ENCODE measurements around the gene SPC24. TPM values are rescaled to one million over a fixed set of nuclear protein-coding genes. Genes with fewer than 3 reads are reported as not detected.
"Not testable (repeated sequence)": the region's sequence is repeated elsewhere in the genome, so short reads cannot be mapped to it uniquely, and the experiment has no call there.

The SPC24 gene
- total RNA-seq, 2 experiments from 2014 or later: 60.5 to 70.9 TPM

GRCh38 chr19:11181488-11181887, 25.9 kb upstream of the SPC24 start:
- DNase-seq: no peak
- POLR2A ChIA-PET: no interaction called here
- no peak for TF ChIP-seq CTCF (IDR thresholded peaks at IDR 0.05)

GRCh38 chr19:11180975-11181374, 25.4 kb upstream of the SPC24 start:
- H3K9me3 Mint-ChIP-seq; H3K27me3 Mint-ChIP-seq; H3K36me3 Mint-ChIP-seq (ENCODE audit: low read depth); H3K27ac Mint-ChIP-seq; H3K4me3 Mint-ChIP-seq; intact Hi-C loops (cut with micrococcal nuclease); ATAC-seq; CTCF ChIA-PET; DNase-seq; POLR2A ChIA-PET: not testable (repeated sequence)
- peaks cover 11% of the 10 kb centered on the region for H3K4me1 Mint-ChIP-seq (ENCODE audit: low read depth)

More at GRCh38 chr19:11181488-11181887, 25.9 kb upstream of the SPC24 start:
- peaks cover 2% of the 10 kb centered on the region for H3K27me3 Mint-ChIP-seq
- no peaks in the 10 kb centered on the region for H3K9me3 Mint-ChIP-seq
- CTCF ChIA-PET: no interaction called here
- no peaks in the 10 kb centered on the region for H3K36me3 Mint-ChIP-seq (ENCODE audit: low read depth)
- no peak overlapping the region for H3K4me3 Mint-ChIP-seq
- ATAC-seq: no peak
- intact Hi-C loops (cut with micrococcal nuclease): no loop called here
- H3K27ac Mint-ChIP-seq: no peak overlapping the region
- peaks cover 11% of the 10 kb centered on the region for H3K4me1 Mint-ChIP-seq (ENCODE audit: low read depth)

- H3K36me3 Mint-ChIP-seq (ENCODE audit: low read depth): no peaks in the 10 kb centered on the region
- no peaks in the 10 kb centered on the region for H3K9me3 Mint-ChIP-seq
- peaks cover 11% of the 10 kb centered on the region for H3K4me1 Mint-ChIP-seq (ENCODE audit: low read depth)
- ChIA-PET CTCF (no interaction called here), POLR2A (interaction anchor here (1.1 kb wide), 1 partner anchor 18 kb away, joined by 3 read pairs; no protein-coding TSS in a partner anchor)
- no peak overlapping the region for H3K4me3 Mint-ChIP-seq
- no peak overlapping the region for H3K27ac Mint-ChIP-seq
- intact Hi-C loops (cut with micrococcal nuclease): no loop called here
- ATAC-seq (no peak), DNase-seq (no peak)
- H3K27me3 Mint-ChIP-seq: peaks cover 2% of the 10 kb centered on the region
- TF ChIP-seq CTCF (IDR thresholded peaks at IDR 0.05): no peak
Observed at GRCh38 chr19:11180346-11180745, 24.8 kb upstream of the SPC24 start.

GRCh38 chr19:11179716-11180297, 24.2 kb upstream of the SPC24 start:
- ChIA-PET CTCF (no interaction called here), POLR2A (interaction anchor here (1.1 kb wide), 1 partner anchor 19 kb away, joined by 3 read pairs; no protein-coding TSS in a partner anchor)
- ATAC-seq (peak; percentile 30), DNase-seq (peak; percentile 34)
- intact Hi-C loops (cut with micrococcal nuclease): no loop called here
- TF ChIP-seq CTCF (IDR thresholded peaks at IDR 0.05): no peak
- Mint-ChIP-seq H3K4me1 (ENCODE audit: low read depth) (peaks cover 11% of the 10 kb centered on the region), H3K36me3 (ENCODE audit: low read depth) (no peaks in the 10 kb centered on the region), H3K27me3 (peaks cover 2% of the 10 kb centered on the region), H3K4me3 (no peak overlapping the region), H3K27ac (no peak overlapping the region), H3K9me3 (no peaks in the 10 kb centered on the region)

- POLR2A ChIA-PET: interaction anchor here (1.1 kb wide), 1 partner anchor 20 kb away, joined by 3 read pairs; no protein-coding TSS in a partner anchor
- H3K4me3 Mint-ChIP-seq; H3K36me3 Mint-ChIP-seq (ENCODE audit: low read depth); H3K27me3 Mint-ChIP-seq; DNase-seq; H3K27ac Mint-ChIP-seq; CTCF ChIA-PET; ATAC-seq; H3K9me3 Mint-ChIP-seq; intact Hi-C loops (cut with micrococcal nuclease): not testable (repeated sequence)
- H3K4me1 Mint-ChIP-seq (ENCODE audit: low read depth): peaks cover 11% of the 10 kb centered on the region
Observed at GRCh38 chr19:11179145-11179465, 23.5 kb upstream of the SPC24 start.

- Mint-ChIP-seq H3K9me3 (no peaks in the 10 kb centered on the region), H3K36me3 (ENCODE audit: low read depth) (no peaks in the 10 kb centered on the region), H3K4me3 (no peak overlapping the region), H3K4me1 (ENCODE audit: low read depth) (peaks cover 11% of the 10 kb centered on the region), H3K27me3 (peaks cover 2% of the 10 kb centered on the region), H3K27ac (no peak overlapping the region)
- ChIA-PET CTCF (interaction anchor here (0.8 kb wide), 1 partner anchor 142 kb away, joined by 3 read pairs; no protein-coding TSS in a partner anchor), POLR2A (no interaction called here)
- no peak for TF ChIP-seq CTCF (IDR thresholded peaks at IDR 0.05)
- ATAC-seq: no peak
- intact Hi-C loops (cut with micrococcal nuclease): no loop called here
- DNase-seq: no peak
Observed at GRCh38 chr19:11177592-11177991, 22.0 kb upstream of the SPC24 start.

Data from activated CD8-positive, alpha-beta T cell treated with anti-CD3 and anti-CD28 coated beads for 36 hours (primary cell).